Panc1 (cell line): ENCODE data around the gene KIF21A. TPM values are rescaled to one million over a fixed set of nuclear protein-coding genes. Genes with fewer than 3 reads are reported as not detected.

ENCODE experiments used
- ATAC-seq: fragments of 200-7000 bp; cut with Tn5 transposase; 2 replicates; pipeline ENCODE4 v1.9.1; 2020; ENCODE audit warnings: mild to moderate bottlenecking, moderate library complexity
- BruUV-seq: library from RNA; stranded (reverse); fragments of 400-500 nt; replicated peaks from 2 replicates; lab custom pipeline; 2021; lab: Mats Ljungman, UMichigan
- CTCF ChIA-PET: fragments of 300-600 bp; sonication (Branson Sonifier 250); formaldehyde crosslinking; loops from one replicate; lab custom pipeline; 2022; ENCODE audit warnings: antibody characterized with exemption; lab: Charles Lee
- POLR2A ChIA-PET: fragments of 300-600 bp; sonication (Branson Sonifier 250); formaldehyde crosslinking; loops from one replicate; lab custom pipeline; 2022; ENCODE audit warnings: antibody characterized with exemption; lab: Charles Lee
- DNase-seq: peaks from one replicate; pipeline ENCODE4 v3.0.0-alpha.2; 2010; ENCODE audit warnings: low read depth, low spot score
- H3K27ac ChIP-seq: 2 replicates; pipeline ENCODE4 v1.5.1; 2011; ENCODE audit warnings: mild to moderate bottlenecking, low read length, inconsistent platforms
- H3K27me3 ChIP-seq: fragments of 200-500 bp; sonication (Bioruptor generic); 2 replicates; pipeline ENCODE4 v1.6.0; 2014; ENCODE audit warnings: low read length, inconsistent platforms; ENCODE audit not compliant: control insufficient read depth, insufficient read depth
- H3K36me3 ChIP-seq: fragments of 200-500 bp; sonication (Bioruptor generic); 2 replicates; pipeline ENCODE4 v1.5.1; 2014; ENCODE audit warnings: inconsistent platforms, mild to moderate bottlenecking, low read length, moderate library complexity; ENCODE audit not compliant: control insufficient read depth, insufficient read depth
- H3K4me1 ChIP-seq: 2 replicates; pipeline ENCODE4 v1.5.1; 2011; ENCODE audit warnings: inconsistent platforms, mild to moderate bottlenecking, low read length, moderate library complexity; ENCODE audit not compliant: control insufficient read depth, insufficient read depth
- H3K4me3 ChIP-seq, 2 experiments: 2 replicates each; pipeline ENCODE4 v1.5.1; 2011 to 2012; ENCODE audit warnings: low read depth in 2 of 2, low read length in 2 of 2, mild to moderate bottlenecking in 2 of 2, inconsistent platforms in 1 of 2, moderate library complexity in 1 of 2
- H3K9me3 ChIP-seq: fragments of 200-500 bp; sonication (Bioruptor generic); 2 replicates; pipeline ENCODE4 v1.5.1; 2014; ENCODE audit warnings: low read depth, mild to moderate bottlenecking, inconsistent platforms, low read length, moderate library complexity; ENCODE audit not compliant: control insufficient read depth, insufficient read depth
- CTCF ChIP-seq: fragments of 450-650 bp; IDR thresholded peaks from 2 replicates; pipeline ENCODE4 v1.5.1; 2017; ENCODE audit warnings: mild to moderate bottlenecking
- POLR2AphosphoS5 ChIP-seq: IDR thresholded peaks from 2 replicates; pipeline ENCODE4 v1.6.1; 2012; ENCODE audit warnings: mild to moderate bottlenecking, low read depth, low read length, moderate library complexity
- REST ChIP-seq, 2 experiments: IDR thresholded peaks; 2 replicates each; pipeline ENCODE4 v1.6.1; 2011 to 2012; ENCODE audit warnings: low read depth in 2 of 2, control low read depth in 1 of 2, low read length in 1 of 2, mild to moderate bottlenecking in 1 of 2, moderate library complexity in 1 of 2; ENCODE audit not compliant: insufficient read depth in 1 of 2
- SIN3A ChIP-seq: IDR thresholded peaks from 2 replicates; pipeline ENCODE4 v1.6.1; 2012; ENCODE audit warnings: low read depth, mild to moderate bottlenecking, low read length, moderate library complexity, borderline replicate concordance; ENCODE audit not compliant: insufficient read depth
- TCF7L2 ChIP-seq: IDR thresholded peaks from 2 replicates; pipeline ENCODE4 v1.6.1; 2011; ENCODE audit warnings: mild to moderate bottlenecking, low read depth, low read length, inconsistent platforms
- in situ Hi-C: cut with HindIII; loops from 2 replicates; pipeline ENCODE4 v1.10.0; 2016; ENCODE audit warnings: low sequenced_read_pairs, low pct_unique_long_range_greater_than_20kb
- intact Hi-C: fragments of 100-400 bp; cut with micrococcal nuclease; formaldehyde crosslinking; loops from one replicate; pipeline ENCODE4 v1.10.0; 2022; ENCODE audit not compliant: unreplicated experiment
- total RNA-seq: library from RNA; stranded (reverse); gene quantifications from one replicate; pipeline ENCODE4 v1.2.1, GENCODE V29; 2021; ENCODE audit not compliant: unreplicated experiment

The KIF21A gene
- total RNA-seq, 1 experiment from 2014 or later, result 25.6 TPM

GRCh38 chr12:39413836-39414771 lies 28.8 kb downstream of the KIF21A start:
- H3K27ac ChIP-seq, result no peak overlapping the region
- no peaks in the 10 kb centered on the region for H3K4me1 ChIP-seq
- H3K27me3 ChIP-seq, result no peaks in the 10 kb centered on the region
- BruUV-seq, result no TSS peak
- POLR2A ChIA-PET, result no interaction called here
- intact Hi-C loops (no loop called here), in situ Hi-C loops (no loop called here)
- ATAC-seq (no peak), DNase-seq (no peak)
- TF ChIP-seq REST (IDR thresholded peaks at IDR 0.05; ENCODE audit: insufficient read depth in 1 of 2, low read depth in 2 of 2, low read length in 1 of 2), result no peak
- TF ChIP-seq TCF7L2, result no peak
- no peak for TF ChIP-seq CTCF
- TF ChIP-seq SIN3A, result no peak
- TF ChIP-seq POLR2AphosphoS5, result no peak
- CTCF ChIA-PET, result no interaction called here
- H3K36me3 ChIP-seq, result no peaks in the 10 kb centered on the region
- no peak overlapping the region for H3K4me3 ChIP-seq
- H3K9me3 ChIP-seq, result no peaks in the 10 kb centered on the region

- H3K27ac ChIP-seq, result no peak overlapping the region
- no peak for ATAC-seq
- in situ Hi-C loops (no loop called here), intact Hi-C loops (no loop called here)
- H3K27me3 ChIP-seq, result no peaks in the 10 kb centered on the region
- no peak overlapping the region for H3K4me3 ChIP-seq
- TF ChIP-seq REST (IDR thresholded peaks at IDR 0.05; ENCODE audit: insufficient read depth in 1 of 2, low read depth in 2 of 2, low read length in 1 of 2) (no peak), TCF7L2 (no peak)
- no TSS peak for BruUV-seq
- H3K36me3 ChIP-seq, result no peaks in the 10 kb centered on the region
- H3K4me1 ChIP-seq, result no peaks in the 10 kb centered on the region
- DNase-seq, result no peak
- ChIA-PET POLR2A (no interaction called here), CTCF (no interaction called here)
- H3K9me3 ChIP-seq, result no peaks in the 10 kb centered on the region
These were observed 30.7 kb downstream of the KIF21A start for GRCh38 chr12:39412210-39412609.
